Right lung (tissue), 5 donors: ENCODE measurements around the gene NPVF. TPM values are rescaled to one million over a fixed set of nuclear protein-coding genes. Genes with fewer than 3 reads are reported as not detected.

Experiments used
- polyA plus RNA-seq, 5 donors: library from polyadenylated mRNA; unstranded; fragments of 120-200 nt; gene quantifications; one replicate each; pipeline versions ENCODE4 v1.2.1 to v1.2.3, GENCODE V29; 2013; ENCODE audit warnings: inconsistent platforms in 1 of 5, low replicate concordance in 1 of 5; ENCODE audit not compliant: insufficient read length in 5 of 5, insufficient read depth in 1 of 5

NPVF gene
- polyA plus RNA-seq, 5 donors, result not detected

Other genes starting within 250 kb of the NPVF start
- gene OSBPL3, start 248.3 kb downstream of the NPVF start, polyA plus RNA-seq, result 1 to 10 TPM; 2.7 to 4.1 (median 3.3) TPM
- 10 to 100 TPM; 63.1 to 92.1 (median 68.2) TPM for gene CYCS, start 103.2 kb downstream of the NPVF start, polyA plus RNA-seq